CD14-positive monocyte (primary cell): Measurements from ENCODE around the gene ULK3. TPM values are rescaled to one million over a fixed set of nuclear protein-coding genes. Genes with fewer than 3 reads are reported as not detected.
A peak's percentile ranks its signal among the peaks of the same experiment; 100 is the strongest.

Source experiments
- DNase-seq, 3 donors: peaks; one replicate each; pipeline ENCODE4 v3.0.0-alpha.2; 2011 to 2022
- H2AFZ ChIP-seq: 2 replicates; pipeline ENCODE4 v1.6.0; 2012; ENCODE audit warnings: mild to moderate bottlenecking, low read depth, low read length, inconsistent platforms; ENCODE audit not compliant: insufficient read depth, poor library complexity, severe bottlenecking
- H3K27ac ChIP-seq, 2 donors: 1 replicate in 1 of 2; 2 replicates in 1 of 2; pipeline ENCODE4 v1.5.1; 2012 to 2013; ENCODE audit warnings: low read length in 2 of 2, control low read depth in 1 of 2, inconsistent platforms in 1 of 2, low read depth in 1 of 2, mild to moderate bottlenecking in 1 of 2
- H3K27me3 ChIP-seq, 2 donors: one replicate each; pipeline versions ENCODE4 v1.6.0 to v1.6.1; 2011 to 2013; ENCODE audit warnings: low read length in 2 of 2; ENCODE audit not compliant: control insufficient read depth in 2 of 2, insufficient read depth in 2 of 2
- H3K36me3 ChIP-seq, 2 donors: replicated peaks in 1 of 2; 1 replicate in 1 of 2; 2 replicates in 1 of 2; pipeline versions ENCODE4 v1.5.1 to v1.6.1; 2012 to 2013; ENCODE audit warnings: low read length in 2 of 2, control low read depth in 1 of 2, inconsistent platforms in 1 of 2, mild to moderate bottlenecking in 1 of 2; ENCODE audit not compliant: insufficient read depth in 2 of 2, control insufficient read depth in 1 of 2
- H3K4me1 ChIP-seq, 2 donors: 1 replicate in 1 of 2; 2 replicates in 1 of 2; pipeline versions ENCODE4 v1.5.1 to v1.6.1; 2012 to 2013; ENCODE audit warnings: low read length in 2 of 2, control low read depth in 1 of 2, inconsistent platforms in 1 of 2, mild to moderate bottlenecking in 1 of 2, moderate library complexity in 1 of 2; ENCODE audit not compliant: insufficient read depth in 2 of 2, control insufficient read depth in 1 of 2
- H3K4me2 ChIP-seq: replicated peaks from 2 replicates; pipeline ENCODE3; 2012; ENCODE audit warnings: low read length, moderate library complexity, mild to moderate bottlenecking; ENCODE audit not compliant: poor library complexity, severe bottlenecking; ENCODE audit errors: extremely low read depth
- H3K4me3 ChIP-seq, 3 experiments: fragments of 200-600 bp in 1 of 3; sonication (generic) in 1 of 3; replicated peaks in 1 of 3; 1 replicate in 2 of 3; 2 replicates in 1 of 3; pipeline ENCODE4 v1.5.1; 2011 to 2013; ENCODE audit warnings: low read length in 3 of 3, mild to moderate bottlenecking in 3 of 3, control low read depth in 2 of 3, low read depth in 2 of 3, inconsistent platforms in 1 of 3, moderate library complexity in 1 of 3
- H3K79me2 ChIP-seq: 2 replicates; pipeline ENCODE4 v1.6.0; 2012; ENCODE audit warnings: mild to moderate bottlenecking, control low read depth, inconsistent platforms, low read length, moderate library complexity; ENCODE audit not compliant: insufficient read depth
- H3K9ac ChIP-seq: 2 replicates; pipeline ENCODE4 v1.6.0; 2017; ENCODE audit warnings: low read length, mild to moderate bottlenecking; ENCODE audit not compliant: insufficient read depth, poor library complexity, severe bottlenecking
- H3K9me3 ChIP-seq, 2 donors: replicated peaks in 1 of 2; 1 replicate in 1 of 2; 2 replicates in 1 of 2; pipeline versions ENCODE4 v1.5.1 to v1.6.1; 2012 to 2013; ENCODE audit warnings: low read length in 2 of 2, control low read depth in 1 of 2; ENCODE audit not compliant: control insufficient read depth in 1 of 2, insufficient read depth in 1 of 2
- H4K20me1 ChIP-seq: 2 replicates; pipeline ENCODE4 v1.6.0; 2012; ENCODE audit warnings: mild to moderate bottlenecking, low read length, control low read depth, moderate library complexity; ENCODE audit not compliant: insufficient read depth
- H3K27ac Mint-ChIP-seq, 7 donors: one replicate each; pipeline ENCODE4 v1.8.0; 2020; ENCODE audit warnings: mild to moderate bottlenecking in 7 of 7, mixed read lengths in 7 of 7, moderate library complexity in 6 of 7, inconsistent platforms in 2 of 7
- H3K27me3 Mint-ChIP-seq, 3 donors: one replicate each; pipeline ENCODE4 v1.8.0; 2021 to 2022; ENCODE audit warnings: low read depth in 3 of 3, mild to moderate bottlenecking in 3 of 3, mixed read lengths in 3 of 3, moderate library complexity in 3 of 3, inconsistent platforms in 1 of 3
- H3K36me3 Mint-ChIP-seq, 2 donors: one replicate each; pipeline ENCODE4 v1.8.0; 2020; ENCODE audit warnings: mixed read lengths in 2 of 2, inconsistent platforms in 1 of 2, mild to moderate bottlenecking in 1 of 2
- H3K4me1 Mint-ChIP-seq: one replicate; pipeline ENCODE4 v1.8.0; 2020; ENCODE audit warnings: mild to moderate bottlenecking, mixed read lengths
- H3K4me3 Mint-ChIP-seq, 2 donors: one replicate each; pipeline ENCODE4 v1.8.0; 2020; ENCODE audit warnings: mild to moderate bottlenecking in 2 of 2, mixed read lengths in 2 of 2, moderate library complexity in 1 of 2
- H3K9me3 Mint-ChIP-seq, 7 donors: one replicate each; pipeline ENCODE4 v1.8.0; 2020 to 2022; ENCODE audit warnings: mixed read lengths in 7 of 7, mild to moderate bottlenecking in 6 of 7, moderate library complexity in 6 of 7, inconsistent platforms in 2 of 7
- CTCF ChIP-seq: fragments of 200-600 bp; IDR thresholded peaks from one replicate; pipeline ENCODE4 v1.8.0; 2022; ENCODE audit warnings: antibody characterized with exemption, mild to moderate bottlenecking
- WGBS: methylation state at CpG from one replicate; pipeline ENCODE4 v1.1.5; 2013; ENCODE audit warnings: missing lambda C conversion rate; ENCODE audit not compliant: insufficient coverage; 5-methylcytosine and 5-hydroxymethylcytosine counted together
- intact Hi-C, 2 donors: fragments of 100-400 bp; cut with micrococcal nuclease; formaldehyde crosslinking; loops; one replicate each; pipeline versions ENCODE4 v1.15.0 to v1.15.1; 2023
- polyA plus RNA-seq, 3 donors: library from polyadenylated mRNA; depleted of rRNA in 1 of 3; unstranded in 2 of 3; stranded (reverse) in 1 of 3; fragments of 300-500 nt in 2 of 3; fragments of >200 nt in 1 of 3; fragmentation: Illumina TruSeq in 2 of 3; gene quantifications; 1 replicate in 2 of 3; 2 replicates in 1 of 3; pipeline ENCODE4 v1.2.3, GENCODE V29; 2012 to 2021

The ULK3 gene
- polyA plus RNA-seq, 3 donors = 9.4 to 58.7 (median 16.0) TPM

DNA sequence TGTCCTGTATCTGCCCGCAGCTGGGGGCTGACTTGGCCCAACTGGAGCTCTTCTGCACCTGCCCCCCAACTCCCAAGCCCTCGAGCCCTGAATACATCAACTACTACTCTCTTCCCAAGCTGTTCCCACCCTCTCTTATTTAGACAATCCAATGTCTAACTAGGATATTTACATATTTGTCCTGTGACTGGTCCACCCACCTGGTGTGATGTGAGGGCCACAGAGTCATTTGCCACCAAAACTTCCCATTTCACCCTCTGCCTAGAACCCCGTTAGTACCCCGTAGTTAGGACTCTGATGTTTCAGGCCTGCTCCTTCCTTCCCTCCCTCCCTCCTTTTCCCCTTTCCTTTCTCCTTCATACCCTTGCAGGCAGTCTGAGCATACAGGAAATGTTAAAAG lies 10.1 kb downstream of the ULK3 start:
- H3K36me3 ChIP-seq = peaks cover 2 to 18% of the 10 kb centered on the region in 2 donors
- no peak overlapping the region for H3K4me3 ChIP-seq
- WGBS = 42% methylated on average over 4 of the region's 4 CpGs
- no peak overlapping the region for H2AFZ ChIP-seq
- peaks cover 3 to 18% of the 10 kb centered on the region in 2 donors for H3K36me3 Mint-ChIP-seq
- no peaks in the 10 kb centered on the region for H3K4me1 ChIP-seq
- peaks cover 5% of the 10 kb centered on the region for H3K4me1 Mint-ChIP-seq
- intact Hi-C loops = no loop called here
- H3K4me3 Mint-ChIP-seq = no peak overlapping the region
- DNase-seq = no peak
- H3K9ac ChIP-seq = no peak overlapping the region
- TF ChIP-seq CTCF = no peak
- no peaks in the 10 kb centered on the region for H3K9me3 ChIP-seq
- no peak overlapping the region for H3K4me2 ChIP-seq
- peaks cover 0 to 2% (median 0%) of the 10 kb centered on the region in 7 donors for H3K9me3 Mint-ChIP-seq
- peaks cover 8% of the 10 kb centered on the region for H4K20me1 ChIP-seq
- peak overlapping the region in 1 of 7 donors; percentile 64 for H3K27ac Mint-ChIP-seq
- no peaks in the 10 kb centered on the region for H3K79me2 ChIP-seq
- peaks cover 3 to 10% (median 5%) of the 10 kb centered on the region in 3 donors for H3K27me3 Mint-ChIP-seq
- H3K27ac ChIP-seq = no peak overlapping the region
- H3K27me3 ChIP-seq = peaks cover 0 to 10% of the 10 kb centered on the region in 2 donors

- no peak overlapping the region for H3K4me3 Mint-ChIP-seq
- Histone ChIP-seq H3K4me2 (no peak overlapping the region), H3K9me3 (no peaks in the 10 kb centered on the region), H4K20me1 (peaks cover 8% of the 10 kb centered on the region), H2AFZ (no peak overlapping the region), H3K4me1 (no peaks in the 10 kb centered on the region), H3K4me3 (no peak overlapping the region), H3K27me3 (peaks cover 3 to 19% of the 10 kb centered on the region in 2 donors), H3K27ac (no peak overlapping the region), H3K79me2 (no peaks in the 10 kb centered on the region), H3K36me3 (peaks cover 2 to 14% of the 10 kb centered on the region in 2 donors), H3K9ac (no peak overlapping the region)
- peaks cover 0 to 2% (median 0%) of the 10 kb centered on the region in 7 donors for H3K9me3 Mint-ChIP-seq
- no peak for DNase-seq
- peaks cover 10 to 19% (median 14%) of the 10 kb centered on the region in 3 donors for H3K27me3 Mint-ChIP-seq
- 89% methylated on average over 5 of the region's 15 CpGs for WGBS
- no peak overlapping the region for H3K27ac Mint-ChIP-seq
- H3K36me3 Mint-ChIP-seq = peaks cover 3 to 14% of the 10 kb centered on the region in 2 donors
- no peak for TF ChIP-seq CTCF
- intact Hi-C loops = no loop called here
- peaks cover 5% of the 10 kb centered on the region for H3K4me1 Mint-ChIP-seq
Observed at GRCh38 chr15:74831813-74832495, 11.0 kb downstream of the ULK3 start.
